Measurements from ENCODE around the gene LTO1. TPM values are rescaled to one million over a fixed set of nuclear protein-coding genes. Genes with fewer than 3 reads are reported as not detected.

Gene LTO1, protein sequence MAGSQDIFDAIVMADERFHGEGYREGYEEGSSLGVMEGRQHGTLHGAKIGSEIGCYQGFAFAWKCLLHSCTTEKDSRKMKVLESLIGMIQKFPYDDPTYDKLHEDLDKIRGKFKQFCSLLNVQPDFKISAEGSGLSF
- total RNA-seq: 9.2 and 12.1 TPM in 2 replicates

DNA sequence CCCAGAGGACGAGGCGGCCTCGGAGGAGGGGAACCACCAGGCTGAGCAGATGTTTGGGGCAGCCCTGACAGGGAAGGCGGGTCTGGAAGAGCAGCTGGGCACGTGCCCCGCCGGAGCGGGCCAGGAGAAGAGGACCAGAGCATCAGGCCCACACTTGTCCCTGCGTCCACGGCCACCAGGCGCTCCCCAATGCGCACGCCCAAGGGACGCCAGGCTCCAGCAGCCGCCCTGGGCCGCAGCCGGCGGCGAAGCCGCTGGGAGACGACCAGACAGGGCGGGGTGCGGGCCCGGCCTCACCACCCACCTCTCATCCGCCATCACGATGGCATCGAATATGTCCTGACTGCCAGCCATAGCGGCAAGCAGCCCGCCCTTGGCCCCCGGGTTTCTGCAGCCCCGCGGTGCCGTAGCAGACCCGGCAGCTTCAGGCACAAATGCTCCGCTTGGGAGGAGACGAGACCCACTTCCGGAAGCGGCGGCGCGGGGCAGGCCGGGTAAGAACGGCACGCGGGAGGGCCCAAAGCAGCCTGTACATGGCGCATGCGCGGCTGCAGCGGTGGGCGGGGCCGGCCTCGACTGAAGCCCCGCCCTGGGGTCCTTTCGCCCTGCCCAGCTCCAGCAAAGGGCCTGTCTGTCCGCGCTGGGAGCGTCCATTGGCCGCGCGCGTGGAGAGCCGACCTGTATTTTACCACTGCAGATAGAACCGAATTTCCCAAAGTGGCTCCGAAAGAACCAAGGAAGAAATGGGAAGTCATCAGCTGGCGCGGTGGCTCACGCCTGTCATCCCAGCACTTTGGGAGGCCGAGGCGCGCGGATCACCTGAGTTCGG, at the start of gene LTO1:
Gene LTO1 (minus strand): TSS at position 468 of the 829 bp plus-strand sequence. CDS start 114 bp downstream, at position 354.
- peak; percentile 97 to 98 for DNase-seq (ENCODE audit: low read depth in 2 of 2)

DNA sequence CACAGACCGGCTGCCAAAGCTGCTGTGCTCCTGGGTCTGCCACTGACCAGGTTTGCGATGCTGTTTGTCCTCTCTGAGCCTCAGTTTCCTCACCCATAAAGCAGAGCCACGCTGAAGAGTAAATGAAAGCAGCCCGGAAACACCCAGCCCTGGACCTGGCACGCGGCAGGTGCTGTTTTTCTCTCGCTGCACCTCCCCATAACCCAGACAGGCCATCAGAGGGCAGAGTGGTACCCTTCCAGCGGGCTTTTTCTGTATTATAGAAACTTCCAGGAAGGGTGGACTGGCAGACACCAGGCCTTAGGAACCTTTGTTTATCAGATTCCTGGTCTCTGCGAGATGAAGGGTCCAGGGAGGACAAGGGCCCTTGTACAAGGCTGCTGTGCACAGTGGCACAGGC, 46.6 kb upstream of the LTO1 start:
- no peak for DNase-seq (ENCODE audit: low read depth in 2 of 2)

- no peak for DNase-seq (ENCODE audit: low read depth in 2 of 2)
Observed at GRCh38 chr11:69721106-69721505, 46.0 kb upstream of the LTO1 start.

- DNase-seq (ENCODE audit: low read depth in 2 of 2): no peak
Observed at GRCh38 chr11:69718912-69719311, 43.8 kb upstream of the LTO1 start.

- DNase-seq (ENCODE audit: low read depth in 2 of 2): peak; percentile 40 to 66
Observed at GRCh38 chr11:69718147-69718546, 43.0 kb upstream of the LTO1 start.

GRCh38 chr11:69716891-69717747, 42.0 kb upstream of the LTO1 start:
- no peak for DNase-seq (ENCODE audit: low read depth in 2 of 2)

DNA sequence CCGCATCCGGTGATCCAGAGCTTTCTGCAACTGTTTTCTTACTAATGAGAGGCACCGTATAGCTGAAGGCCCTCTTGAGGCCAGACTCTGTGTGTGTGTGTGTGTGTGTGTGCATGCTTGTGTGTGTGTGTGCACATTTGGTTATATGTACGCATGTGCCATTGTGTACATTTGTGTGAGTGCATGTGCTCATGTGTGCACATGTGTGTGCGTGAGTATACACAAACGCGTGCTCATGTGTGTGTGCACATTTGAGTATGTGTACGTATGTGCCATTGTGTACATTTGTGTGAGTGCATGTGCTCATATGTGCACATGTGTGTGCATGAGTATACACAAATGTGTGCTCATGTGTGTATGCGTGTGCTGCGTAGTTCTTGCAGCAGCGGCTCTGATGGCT, 40.9 kb upstream of the LTO1 start:
- DNase-seq (ENCODE audit: low read depth in 2 of 2): no peak

- no peak for DNase-seq (ENCODE audit: low read depth in 2 of 2)
Observed at GRCh38 chr11:69715446-69715845, 40.3 kb upstream of the LTO1 start.

DNA sequence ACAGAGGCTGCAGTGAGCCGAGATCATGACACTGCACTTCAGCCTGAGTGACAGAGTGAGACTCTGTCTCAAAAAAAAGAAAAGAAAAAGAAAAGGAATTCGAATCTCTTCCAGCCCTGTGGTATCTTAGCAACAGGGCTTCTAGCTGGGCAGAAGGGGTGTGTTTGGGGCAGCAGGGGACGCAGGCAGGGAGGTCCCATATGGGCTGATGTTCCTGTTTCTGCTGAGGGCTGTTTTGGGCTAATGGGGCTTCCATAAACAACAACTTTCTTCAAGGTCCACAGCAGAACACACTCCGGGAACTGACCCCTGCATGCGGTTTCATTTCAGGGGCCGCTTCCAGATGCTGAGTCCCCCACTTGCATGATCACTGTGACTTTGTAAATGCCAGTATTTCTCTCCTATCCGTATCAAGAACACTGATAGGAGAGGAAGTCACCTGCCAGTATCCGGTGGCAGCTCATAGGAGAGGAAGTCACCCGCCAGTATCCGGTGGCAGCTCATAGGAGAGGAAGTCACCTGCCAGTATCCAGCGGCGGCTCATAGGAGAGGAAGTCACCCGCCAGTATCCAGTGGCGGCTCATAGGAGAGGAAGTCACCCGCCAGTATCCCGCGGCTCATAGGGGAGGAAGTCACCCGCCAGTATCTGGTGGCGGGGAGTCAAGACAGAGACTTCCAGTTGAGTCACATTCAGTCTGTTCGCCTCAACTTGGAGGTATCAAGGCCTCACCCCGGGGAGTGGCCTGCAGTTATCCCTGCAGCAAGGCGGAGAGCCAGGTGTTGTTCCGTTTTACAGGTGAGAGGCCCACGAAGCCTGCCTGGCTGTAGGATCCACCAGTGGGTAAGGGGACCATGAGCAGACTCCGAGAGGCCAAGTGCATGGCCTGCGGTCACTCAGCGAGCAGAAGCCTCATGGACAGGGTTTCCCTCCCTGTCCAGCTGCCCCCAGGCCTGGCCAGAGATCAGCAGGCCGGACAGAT, 37.0 kb upstream of the LTO1 start:
- DNase-seq (ENCODE audit: low read depth in 2 of 2): no peak

DNA sequence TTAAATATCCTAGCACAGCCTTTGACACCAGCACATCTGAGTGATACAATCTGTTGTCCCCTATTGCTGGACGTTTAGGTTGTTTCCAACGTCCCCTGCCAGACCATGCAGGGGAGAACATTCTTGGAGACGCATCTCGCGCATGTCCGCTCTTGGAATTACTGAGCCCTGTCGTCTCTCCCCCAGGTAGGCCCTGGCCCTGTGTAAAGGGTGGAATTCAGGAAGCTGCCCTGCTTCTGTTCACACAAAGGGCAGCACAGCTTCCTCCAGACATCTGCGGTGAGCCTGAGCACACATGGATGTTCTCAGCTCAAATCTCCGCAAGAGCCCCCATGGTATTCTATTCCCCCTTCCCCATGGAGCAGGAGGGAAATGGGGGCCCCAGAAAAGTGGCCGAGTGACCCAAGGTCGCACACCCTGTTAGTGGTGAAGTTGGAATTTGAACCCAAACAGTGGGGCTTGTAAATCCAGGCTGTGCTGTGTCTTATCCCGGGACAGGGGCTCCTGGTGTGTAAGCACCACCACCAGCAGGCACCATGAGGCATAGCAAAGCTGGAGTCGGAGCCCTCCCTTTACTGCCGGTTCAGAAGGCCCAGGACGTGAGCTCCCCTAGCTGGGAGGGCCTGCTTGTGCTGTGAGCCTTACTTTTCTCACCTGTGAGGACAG, 33.7 kb upstream of the LTO1 start:
- DNase-seq (ENCODE audit: low read depth in 2 of 2): no peak

- no peak for DNase-seq (ENCODE audit: low read depth in 2 of 2)
Observed at GRCh38 chr11:69707176-69707575, 32.0 kb upstream of the LTO1 start.

GRCh38 chr11:69705901-69706787, 31.0 kb upstream of the LTO1 start:
- DNase-seq (ENCODE audit: low read depth in 2 of 2): no peak

DNA sequence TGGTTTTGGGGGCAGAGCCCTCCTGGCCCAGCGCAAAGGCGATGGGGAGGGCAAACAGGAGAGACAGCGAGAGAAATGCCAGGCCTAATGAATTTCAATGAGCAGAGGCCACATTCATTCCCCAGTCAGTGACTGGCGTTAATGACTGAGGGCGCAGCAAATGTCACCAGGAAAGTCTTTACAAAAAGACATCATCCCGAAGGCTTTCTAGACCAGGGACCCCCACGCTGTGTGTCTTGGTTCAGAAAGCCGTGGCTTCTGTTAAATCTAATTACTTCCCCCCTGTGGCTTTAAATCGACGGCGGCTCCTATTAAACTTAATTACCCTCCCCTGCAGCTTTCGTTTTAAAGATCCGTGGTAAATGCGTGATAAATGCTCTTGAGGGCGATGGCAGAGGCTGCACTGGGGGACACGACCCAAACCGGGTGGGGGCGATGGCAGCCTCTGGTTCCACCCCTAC, 30.2 kb upstream of the LTO1 start:
- no peak for DNase-seq (ENCODE audit: low read depth in 2 of 2)

- DNase-seq (ENCODE audit: low read depth in 2 of 2): peak; percentile 25 to 40
Observed at GRCh38 chr11:69704508-69705253, 29.5 kb upstream of the LTO1 start.

GRCh38 chr11:69703768-69704507, 28.8 kb upstream of the LTO1 start, which contains the start of gene FGF19:
Gene FGF19 (minus strand): TSS chr11:69704022. CDS start chr11:69703876, 146 bp downstream.
- DNase-seq (ENCODE audit: low read depth in 2 of 2): no peak

DNA sequence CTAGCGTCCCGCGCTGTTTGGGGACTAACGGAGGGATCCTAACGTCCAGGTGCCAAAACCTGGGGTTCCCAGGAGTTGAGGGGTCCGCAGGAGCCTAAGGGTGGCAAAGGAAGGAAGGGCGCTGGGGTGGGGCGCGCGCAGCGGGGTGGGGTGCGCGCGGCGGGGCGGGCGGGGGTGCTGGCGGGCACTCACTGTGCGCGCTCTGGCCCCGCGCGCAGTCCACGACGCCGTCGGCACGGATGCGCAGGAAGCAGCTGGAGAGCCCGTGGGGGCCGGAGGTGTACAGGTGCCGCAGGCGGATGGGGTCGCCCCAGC, 28.3 kb upstream of the LTO1 start:
- DNase-seq (ENCODE audit: low read depth in 2 of 2): no peak

GRCh38 chr11:69702769-69703452, 27.8 kb upstream of the LTO1 start:
- DNase-seq (ENCODE audit: low read depth in 2 of 2): no peak
